ENCODE measurements around the gene PDS5B. TPM values are rescaled to one million over a fixed set of nuclear protein-coding genes. Genes with fewer than 3 reads are reported as not detected.
A peak's percentile ranks its signal among the peaks of the same experiment; 100 is the strongest.

Gene PDS5B
- total RNA-seq, 1 donor from 2014 or later: 55.9 TPM

- no peaks in the 10 kb centered on the region for H3K36me3 Mint-ChIP-seq
- TF ChIP-seq EZH2phosphoT487 (IDR thresholded peaks at IDR 0.05) (no peak), CTCF (IDR thresholded peaks at IDR 0.05) (no peak), EZH2 (IDR thresholded peaks at IDR 0.05) (no peak)
- H3K9ac ChIP-seq: no peak overlapping the region
- no peaks in the 10 kb centered on the region for H3K36me3 ChIP-seq
- no peak overlapping the region for H3K27ac ChIP-seq
- no peaks in the 10 kb centered on the region for H3K9me3 ChIP-seq (ENCODE audit: low read depth)
- DNase-seq (ENCODE audit: low spot score): peak; percentile 15
- peaks cover 8% of the 10 kb centered on the region for H3K4me1 ChIP-seq
- H3K27me3 ChIP-seq: no peaks in the 10 kb centered on the region
- no peak overlapping the region for H3K27ac Mint-ChIP-seq
- H3K79me2 ChIP-seq (ENCODE audit: low read depth): no peaks in the 10 kb centered on the region
- H3K27me3 Mint-ChIP-seq (ENCODE audit: insufficient read depth, low read depth): no peaks in the 10 kb centered on the region
- H2AFZ ChIP-seq (replicated peaks): peak overlapping the region; percentile 52
- H3K4me2 ChIP-seq: peak overlapping the region; percentile 51
- H3F3A ChIP-seq (ENCODE audit: low read depth): peaks cover 5% of the 10 kb centered on the region
- H4K20me1 ChIP-seq (ENCODE audit: low read depth): no peaks in the 10 kb centered on the region
- H3K4me3 Mint-ChIP-seq: no peak overlapping the region
- H3K4me1 Mint-ChIP-seq: no peaks in the 10 kb centered on the region
- H3K4me3 ChIP-seq: no peak overlapping the region
- peaks cover 8% of the 10 kb centered on the region for H3K9me3 Mint-ChIP-seq
These were observed 225.1 kb downstream of the PDS5B start for GRCh38 chr13:32811297-32811800.

GRCh38 chr13:32821149-32821688, 235.0 kb downstream of the PDS5B start:
- Histone ChIP-seq H3K27me3 (no peaks in the 10 kb centered on the region), H3K4me3 (no peak overlapping the region), H3K36me3 (no peaks in the 10 kb centered on the region), H4K20me1 (ENCODE audit: low read depth) (no peaks in the 10 kb centered on the region), H3K9me3 (ENCODE audit: low read depth) (no peaks in the 10 kb centered on the region), H3K4me2 (no peak overlapping the region), H2AFZ (replicated peaks) (no peak overlapping the region), H3K79me2 (ENCODE audit: low read depth) (no peaks in the 10 kb centered on the region), H3K27ac (no peak overlapping the region), H3K4me1 (peaks cover 5% of the 10 kb centered on the region), H3K9ac (no peak overlapping the region), H3F3A (ENCODE audit: low read depth) (no peaks in the 10 kb centered on the region)
- TF ChIP-seq EZH2phosphoT487 (IDR thresholded peaks at IDR 0.05) (no peak), EZH2 (IDR thresholded peaks at IDR 0.05) (no peak), CTCF (IDR thresholded peaks at IDR 0.05) (no peak)
- peaks cover 4% of the 10 kb centered on the region for H3K4me1 Mint-ChIP-seq
- H3K27ac Mint-ChIP-seq: no peak overlapping the region
- no peaks in the 10 kb centered on the region for H3K9me3 Mint-ChIP-seq
- H3K27me3 Mint-ChIP-seq (ENCODE audit: insufficient read depth, low read depth): no peaks in the 10 kb centered on the region
- no peaks in the 10 kb centered on the region for H3K36me3 Mint-ChIP-seq
- no peak for DNase-seq (ENCODE audit: low spot score)
- no peak overlapping the region for H3K4me3 Mint-ChIP-seq

- no peak for DNase-seq (ENCODE audit: low spot score)
- no peaks in the 10 kb centered on the region for H3K27me3 ChIP-seq
- no peaks in the 10 kb centered on the region for H3K79me2 ChIP-seq (ENCODE audit: low read depth)
- H3K27ac ChIP-seq: no peak overlapping the region
- no peaks in the 10 kb centered on the region for H3F3A ChIP-seq (ENCODE audit: low read depth)
- no peak overlapping the region for H3K27ac Mint-ChIP-seq
- H3K9ac ChIP-seq: no peak overlapping the region
- no peaks in the 10 kb centered on the region for H3K9me3 Mint-ChIP-seq
- H3K4me3 Mint-ChIP-seq: no peak overlapping the region
- no peaks in the 10 kb centered on the region for H4K20me1 ChIP-seq (ENCODE audit: low read depth)
- peaks cover 4% of the 10 kb centered on the region for H3K4me1 Mint-ChIP-seq
- no peaks in the 10 kb centered on the region for H3K27me3 Mint-ChIP-seq (ENCODE audit: insufficient read depth, low read depth)
- no peaks in the 10 kb centered on the region for H3K9me3 ChIP-seq (ENCODE audit: low read depth)
- H3K36me3 Mint-ChIP-seq: no peaks in the 10 kb centered on the region
- peaks cover 5% of the 10 kb centered on the region for H3K4me1 ChIP-seq
- H3K4me2 ChIP-seq: no peak overlapping the region
- no peak overlapping the region for H3K4me3 ChIP-seq
- TF ChIP-seq EZH2phosphoT487 (IDR thresholded peaks at IDR 0.05) (no peak), EZH2 (IDR thresholded peaks at IDR 0.05) (no peak), CTCF (IDR thresholded peaks at IDR 0.05) (no peak)
- H2AFZ ChIP-seq (replicated peaks): peak overlapping the region; percentile 17
- no peaks in the 10 kb centered on the region for H3K36me3 ChIP-seq
These were observed 236.5 kb downstream of the PDS5B start for GRCh38 chr13:32822771-32823170.
